HEK293 (cell line): ENCODE results near the gene LAIR2.

ENCODE experiments used
- CTCF ChIA-PET: fragments of 350-600 bp; formaldehyde crosslinking; extraction: SDS; loops from one replicate; lab custom pipeline; 2021; ENCODE audit warnings: antibody characterized with exemption; lab: Yijun Ruan, JAX
- POLR2A ChIA-PET: fragments of 300-600 bp; formaldehyde crosslinking; extraction: SDS; loops from one replicate; lab custom pipeline; 2020; ENCODE audit warnings: antibody characterized with exemption, inconsistent platforms; lab: Yijun Ruan, JAX
- H3K27ac ChIP-seq: fragments of 200-500 bp; sonication (Bioruptor generic); 2 replicates; pipeline ENCODE4 v1.5.1; 2014; ENCODE audit warnings: low read depth, low read length, control low read depth, inconsistent platforms; ENCODE audit errors: extremely low read depth
- H3K36me3 ChIP-seq, 2 experiments: fragments of 200-500 bp in 1 of 2; sonication (Bioruptor generic) in 1 of 2; 1 replicate in 1 of 2; 2 replicates in 1 of 2; pipeline ENCODE4 v1.5.1; 2014 to 2017; ENCODE audit warnings: inconsistent platforms in 2 of 2, low read length in 2 of 2; ENCODE audit not compliant: control insufficient read depth in 2 of 2, insufficient read depth in 1 of 2
- H3K4me1 ChIP-seq: fragments of 200-500 bp; sonication (Bioruptor generic); 2 replicates; pipeline ENCODE4 v1.5.1; 2014; ENCODE audit warnings: mild to moderate bottlenecking, low read length, inconsistent platforms; ENCODE audit not compliant: control insufficient read depth, insufficient read depth
- H3K4me3 ChIP-seq: 2 replicates; pipeline ENCODE4 v1.5.1; 2011; ENCODE audit warnings: low read depth, mild to moderate bottlenecking, control low read depth, low read length, moderate library complexity
- H3K9me3 ChIP-seq: fragments of 200-500 bp; sonication (Bioruptor generic); 2 replicates; pipeline ENCODE4 v1.5.1; 2014; ENCODE audit warnings: low read depth, low read length, inconsistent platforms; ENCODE audit not compliant: control insufficient read depth, insufficient read depth
- GLI2 ChIP-seq: fragments of 450-650 bp; formaldehyde crosslinking; IDR thresholded peaks from 2 replicates; pipeline ENCODE4; 2017; ENCODE audit warnings: missing biosample characterization, missing genetic modification characterization, low read depth, borderline replicate concordance
- GLI4 ChIP-seq: fragments of 450-650 bp; formaldehyde crosslinking; IDR thresholded peaks from 2 replicates; pipeline ENCODE4 v1.5.1; 2016; ENCODE audit warnings: missing biosample characterization, missing genetic modification characterization
- GLIS1 ChIP-seq: fragments of 450-650 bp; formaldehyde crosslinking; IDR thresholded peaks from 2 replicates; pipeline ENCODE4 v1.5.1; 2016; ENCODE audit warnings: missing biosample characterization, missing genetic modification characterization
- HOXD13 ChIP-seq: sonication (generic); formaldehyde crosslinking; IDR thresholded peaks from 2 replicates; pipeline ENCODE4 v1.8.0; 2022; ENCODE audit warnings: missing genetic modification reagents, borderline replicate concordance
- KLF8 ChIP-seq: fragments of 450-650 bp; formaldehyde crosslinking; IDR thresholded peaks from 2 replicates; pipeline ENCODE4 v1.5.1; 2016; ENCODE audit warnings: missing biosample characterization, missing genetic modification characterization
- OSR2 ChIP-seq: fragments of 450-650 bp; formaldehyde crosslinking; IDR thresholded peaks from 2 replicates; pipeline ENCODE4 v1.5.1; 2016; ENCODE audit warnings: missing biosample characterization, missing genetic modification characterization
- RBAK ChIP-seq: fragments of 450-650 bp; formaldehyde crosslinking; IDR thresholded peaks from 2 replicates; pipeline ENCODE4 v1.5.1; 2016; ENCODE audit warnings: missing biosample characterization, missing genetic modification characterization
- WT1 ChIP-seq: fragments of 450-650 bp; formaldehyde crosslinking; IDR thresholded peaks from 2 replicates; pipeline ENCODE4 v1.5.1; 2016; ENCODE audit warnings: missing biosample characterization, missing genetic modification characterization
- ZBTB17 ChIP-seq: fragments of 450-650 bp; formaldehyde crosslinking; IDR thresholded peaks from 2 replicates; pipeline ENCODE4 v1.5.1; 2016; ENCODE audit warnings: missing biosample characterization, missing genetic modification characterization
- ZEB2 ChIP-seq: fragments of 450-650 bp; formaldehyde crosslinking; IDR thresholded peaks from 2 replicates; pipeline ENCODE4 v1.5.1; 2016; ENCODE audit warnings: missing biosample characterization, missing genetic modification characterization
- ZFP37 ChIP-seq: fragments of 450-650 bp; formaldehyde crosslinking; IDR thresholded peaks from 2 replicates; pipeline ENCODE4 v1.5.1; 2016; ENCODE audit warnings: missing biosample characterization, missing genetic modification characterization
- ZNF138 ChIP-seq: fragments of 450-650 bp; formaldehyde crosslinking; IDR thresholded peaks from 2 replicates; pipeline ENCODE4 v1.5.1; 2016; ENCODE audit warnings: missing biosample characterization, missing genetic modification characterization, borderline replicate concordance
- ZNF341 ChIP-seq: fragments of 450-650 bp; formaldehyde crosslinking; IDR thresholded peaks from 2 replicates; pipeline ENCODE4; 2016; ENCODE audit warnings: low read depth, missing biosample characterization, missing genetic modification characterization
- ZNF391 ChIP-seq: fragments of 450-650 bp; formaldehyde crosslinking; IDR thresholded peaks from 2 replicates; pipeline ENCODE4 v1.5.1; 2016; ENCODE audit warnings: low read depth, missing biosample characterization, missing genetic modification characterization, borderline replicate concordance
- ZNF416 ChIP-seq: fragments of 450-650 bp; formaldehyde crosslinking; IDR thresholded peaks from 2 replicates; pipeline ENCODE4 v1.5.1; 2016; ENCODE audit warnings: missing biosample characterization, missing genetic modification characterization
- ZNF423 ChIP-seq: fragments of 450-650 bp; formaldehyde crosslinking; IDR thresholded peaks from 2 replicates; pipeline ENCODE4 v1.5.1; 2016; ENCODE audit warnings: missing biosample characterization, missing genetic modification characterization
- ZNF561 ChIP-seq: fragments of 450-650 bp; IDR thresholded peaks from 2 replicates; pipeline ENCODE4 v1.5.1; 2018; ENCODE audit warnings: missing biosample characterization, missing genetic modification characterization, borderline replicate concordance
- ZNF624 ChIP-seq: fragments of 450-650 bp; formaldehyde crosslinking; IDR thresholded peaks from 2 replicates; pipeline ENCODE4 v1.5.1; 2017; ENCODE audit warnings: missing biosample characterization, missing genetic modification characterization
- ZNF707 ChIP-seq: fragments of 450-650 bp; formaldehyde crosslinking; IDR thresholded peaks from 2 replicates; pipeline ENCODE4 v1.5.1; 2016; ENCODE audit warnings: missing biosample characterization, missing genetic modification characterization
- ZNF776 ChIP-seq: fragments of 450-650 bp; formaldehyde crosslinking; IDR thresholded peaks from 2 replicates; pipeline ENCODE4 v1.5.0; 2017; ENCODE audit warnings: missing biosample characterization, missing genetic modification characterization, borderline replicate concordance
- ZNF785 ChIP-seq: fragments of 450-650 bp; formaldehyde crosslinking; IDR thresholded peaks from 2 replicates; pipeline ENCODE4 v1.5.1; 2016; ENCODE audit warnings: missing biosample characterization, missing genetic modification characterization
- ZNF830 ChIP-seq: fragments of 450-650 bp; IDR thresholded peaks from 2 replicates; pipeline ENCODE4 v1.5.0; 2018; ENCODE audit warnings: missing biosample characterization, missing genetic modification characterization, low read depth, mild to moderate bottlenecking, moderate library complexity
- ZSCAN23 ChIP-seq: fragments of 450-650 bp; formaldehyde crosslinking; IDR thresholded peaks from 2 replicates; pipeline ENCODE4 v1.5.1; 2016; ENCODE audit warnings: missing biosample characterization, missing genetic modification characterization
- TF ChIP-seq, protein P1 (sequence below): fragments of 450-650 bp; formaldehyde crosslinking; IDR thresholded peaks from 2 replicates; pipeline ENCODE4 v1.5.1; 2017; ENCODE audit warnings: missing biosample characterization, missing genetic modification characterization
- TF ChIP-seq, protein P2 (sequence below): fragments of 450-650 bp; formaldehyde crosslinking; IDR thresholded peaks from 2 replicates; pipeline ENCODE4 v1.5.1; 2016; ENCODE audit warnings: missing biosample characterization, missing genetic modification characterization
- TF ChIP-seq, protein P3 (sequence below): fragments of 450-650 bp; formaldehyde crosslinking; IDR thresholded peaks from 2 replicates; pipeline ENCODE4 v1.5.1; 2017; ENCODE audit warnings: missing biosample characterization, missing genetic modification characterization
- TF ChIP-seq, protein P4 (sequence below): fragments of 450-650 bp; formaldehyde crosslinking; IDR thresholded peaks from 2 replicates; pipeline ENCODE4 v1.5.1; 2016; ENCODE audit warnings: missing biosample characterization, missing genetic modification characterization

LAIR2 gene

DNA sequence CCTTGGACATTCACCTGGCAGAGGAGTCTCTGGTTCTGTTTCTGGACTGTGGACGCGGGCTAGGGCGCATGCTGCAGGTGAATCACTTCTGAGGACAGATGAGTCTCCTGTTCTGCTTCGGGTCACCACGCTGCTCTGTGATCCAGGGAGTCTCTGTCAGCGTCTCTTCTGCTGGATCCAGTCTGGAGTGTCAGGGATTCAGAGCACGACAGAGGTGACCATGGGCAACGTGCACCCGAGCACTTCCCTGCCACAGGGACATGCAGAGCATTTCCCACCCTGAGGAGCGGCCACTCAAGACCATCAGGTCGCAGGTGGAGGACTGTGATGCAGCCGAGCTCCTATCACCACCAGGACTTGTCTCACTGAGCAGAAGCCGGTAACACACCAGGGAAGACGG, 46.6 kb downstream of the LAIR2 start (continued):
- no peak for TF ChIP-seq ZSCAN23 (tag by site-specific recombination)
- TF ChIP-seq GLI4 (tag by site-specific recombination): no peak
- TF ChIP-seq GLIS1: no peak

DNA sequence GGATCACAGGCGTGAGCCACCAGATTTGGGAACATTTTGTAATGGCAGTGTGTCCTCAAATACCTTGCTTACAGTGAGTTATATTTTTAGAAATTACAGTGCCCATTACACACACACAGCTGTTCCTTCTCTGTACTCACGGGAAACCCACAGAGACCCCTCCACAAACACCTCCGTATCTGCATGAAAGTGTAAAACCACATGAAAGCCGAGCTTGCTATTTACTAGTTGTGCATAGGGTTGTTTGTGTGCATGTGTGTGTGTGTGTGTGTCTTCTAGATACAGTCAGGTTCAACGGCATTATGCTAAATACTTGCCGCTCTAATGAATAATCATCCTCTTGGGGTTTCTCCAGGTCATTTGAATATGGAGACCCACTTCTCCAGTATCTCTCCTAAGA, 48.7 kb downstream of the LAIR2 start:
- POLR2A ChIA-PET: no interaction called here
- TF ChIP-seq ZNF830 (tag by site-specific recombination): no peak
- TF ChIP-seq ZNF423 (tag by site-specific recombination): no peak
- TF ChIP-seq, protein P1, sequence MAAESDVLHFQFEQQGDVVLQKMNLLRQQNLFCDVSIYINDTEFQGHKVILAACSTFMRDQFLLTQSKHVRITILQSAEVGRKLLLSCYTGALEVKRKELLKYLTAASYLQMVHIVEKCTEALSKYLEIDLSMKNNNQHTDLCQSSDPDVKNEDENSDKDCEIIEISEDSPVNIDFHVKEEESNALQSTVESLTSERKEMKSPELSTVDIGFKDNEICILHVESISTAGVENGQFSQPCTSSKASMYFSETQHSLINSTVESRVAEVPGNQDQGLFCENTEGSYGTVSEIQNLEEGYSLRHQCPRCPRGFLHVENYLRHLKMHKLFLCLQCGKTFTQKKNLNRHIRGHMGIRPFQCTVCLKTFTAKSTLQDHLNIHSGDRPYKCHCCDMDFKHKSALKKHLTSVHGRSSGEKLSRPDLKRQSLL (tag by site-specific recombination): no peak
- no peak for TF ChIP-seq ZNF624 (tag by site-specific recombination)
- no peak for TF ChIP-seq RBAK
- no peak for TF ChIP-seq ZEB2
- TF ChIP-seq, protein P2, sequence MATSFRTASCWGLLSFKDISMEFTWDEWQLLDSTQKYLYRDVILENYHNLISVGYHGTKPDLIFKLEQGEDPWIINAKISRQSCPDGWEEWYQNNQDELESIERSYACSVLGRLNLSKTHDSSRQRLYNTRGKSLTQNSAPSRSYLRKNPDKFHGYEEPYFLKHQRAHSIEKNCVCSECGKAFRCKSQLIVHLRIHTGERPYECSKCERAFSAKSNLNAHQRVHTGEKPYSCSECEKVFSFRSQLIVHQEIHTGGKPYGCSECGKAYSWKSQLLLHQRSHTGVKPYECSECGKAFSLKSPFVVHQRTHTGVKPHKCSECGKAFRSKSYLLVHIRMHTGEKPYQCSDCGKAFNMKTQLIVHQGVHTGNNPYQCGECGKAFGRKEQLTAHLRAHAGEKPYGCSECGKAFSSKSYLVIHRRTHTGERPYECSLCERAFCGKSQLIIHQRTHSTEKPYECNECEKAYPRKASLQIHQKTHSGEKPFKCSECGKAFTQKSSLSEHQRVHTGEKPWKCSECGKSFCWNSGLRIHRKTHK (tag by site-specific recombination): no peak
- TF ChIP-seq ZBTB17 (tag by site-specific recombination): no peak
- Histone ChIP-seq H3K9me3 (no peaks in the 10 kb centered on the region), H3K27ac (no peak overlapping the region), H3K4me3 (no peak overlapping the region), H3K36me3 (no peaks in the 10 kb centered on the region), H3K4me1 (no peaks in the 10 kb centered on the region)
- CTCF ChIA-PET: interaction anchor here (0.5 kb wide), 1 partner anchor 81 kb away, joined by 3 read pairs; no protein-coding TSS in a partner anchor

DNA sequence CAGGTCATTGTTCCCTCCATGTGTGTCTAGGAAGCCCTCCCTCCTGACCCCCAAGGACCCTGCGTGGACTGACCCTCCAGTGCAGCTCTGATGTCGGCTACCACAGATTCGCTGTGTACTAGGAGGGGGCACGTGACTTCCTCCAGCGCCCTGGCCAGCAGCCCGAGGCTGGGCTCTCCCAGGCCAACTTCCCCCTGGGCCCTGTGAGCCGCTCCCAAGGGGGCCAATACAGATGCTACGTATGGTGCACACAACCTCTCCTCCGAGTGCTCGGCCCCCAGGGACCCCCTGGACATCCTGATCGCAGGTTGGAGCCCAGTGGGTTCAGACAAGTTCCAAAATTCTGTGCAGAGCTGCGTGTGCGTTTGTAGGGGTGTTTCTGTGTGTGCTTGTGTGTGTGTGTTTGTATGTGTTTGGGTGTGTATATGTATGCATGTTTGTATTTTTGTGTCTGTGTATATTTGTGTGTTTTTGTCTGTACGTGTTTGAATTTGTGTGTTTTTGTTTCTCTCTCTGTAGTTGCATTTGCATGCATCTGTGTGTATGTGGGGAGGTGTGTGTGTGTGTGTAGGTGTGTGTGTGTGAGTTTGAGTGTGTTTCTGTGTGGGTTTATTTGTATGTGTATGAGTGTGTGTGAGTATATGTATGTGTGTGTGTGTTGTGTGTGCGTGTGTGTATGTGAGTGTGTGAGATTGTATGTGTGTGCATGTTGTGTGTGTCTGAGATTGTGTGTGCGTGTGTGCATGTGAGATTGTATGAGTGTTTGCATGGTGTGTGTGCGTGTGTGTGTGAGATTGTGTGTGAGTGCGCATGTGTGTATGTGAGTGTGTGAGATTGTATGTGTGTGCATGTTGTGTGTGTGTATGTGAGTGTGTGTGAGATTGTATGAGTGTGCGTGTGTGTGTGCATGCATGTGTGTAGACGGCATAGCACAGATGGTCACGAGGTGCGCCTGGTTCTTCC, 49.6 kb downstream of the LAIR2 start:
- H3K4me1 ChIP-seq: no peaks in the 10 kb centered on the region
- no peak overlapping the region for H3K4me3 ChIP-seq
- no peaks in the 10 kb centered on the region for H3K9me3 ChIP-seq
- 0 out of 2 replicates have a peak, but pooled peaks have one; percentile 59 for TF ChIP-seq ZNF785 (tag by site-specific recombination)
- peak; percentile 50; the same call in 1 of the 2 replicates for TF ChIP-seq HOXD13
- TF ChIP-seq, protein P3, sequence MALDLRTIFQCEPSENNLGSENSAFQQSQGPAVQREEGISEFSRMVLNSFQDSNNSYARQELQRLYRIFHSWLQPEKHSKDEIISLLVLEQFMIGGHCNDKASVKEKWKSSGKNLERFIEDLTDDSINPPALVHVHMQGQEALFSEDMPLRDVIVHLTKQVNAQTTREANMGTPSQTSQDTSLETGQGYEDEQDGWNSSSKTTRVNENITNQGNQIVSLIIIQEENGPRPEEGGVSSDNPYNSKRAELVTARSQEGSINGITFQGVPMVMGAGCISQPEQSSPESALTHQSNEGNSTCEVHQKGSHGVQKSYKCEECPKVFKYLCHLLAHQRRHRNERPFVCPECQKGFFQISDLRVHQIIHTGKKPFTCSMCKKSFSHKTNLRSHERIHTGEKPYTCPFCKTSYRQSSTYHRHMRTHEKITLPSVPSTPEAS: peak; percentile 75
- no peak for TF ChIP-seq OSR2 (tag by site-specific recombination)
- ChIA-PET POLR2A (no interaction called here), CTCF (no interaction called here)
- no peak overlapping the region for H3K27ac ChIP-seq
- H3K36me3 ChIP-seq: no peaks in the 10 kb centered on the region

DNA sequence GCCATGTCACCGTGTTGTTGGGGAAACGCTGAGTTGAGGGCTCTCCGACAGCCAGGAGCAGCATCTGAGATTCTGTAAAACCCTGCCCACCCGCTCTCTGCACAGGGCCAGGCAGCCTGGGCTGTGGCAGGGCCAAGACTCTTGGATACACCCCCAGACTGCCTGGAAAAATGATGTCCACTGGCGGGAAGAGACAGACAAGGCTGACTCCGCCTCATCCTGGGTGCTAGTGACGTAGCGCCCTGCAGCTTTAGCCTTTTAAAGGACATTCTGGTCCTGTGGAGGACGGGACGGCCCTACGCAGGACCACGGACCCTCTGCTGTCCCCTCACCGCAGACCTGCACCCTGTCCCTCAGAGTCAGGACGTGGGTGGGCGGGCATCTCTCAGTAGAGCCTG, 50.3 kb downstream of the LAIR2 start:
- Histone ChIP-seq H3K27ac (no peak overlapping the region), H3K36me3 (no peaks in the 10 kb centered on the region), H3K4me3 (no peak overlapping the region), H3K9me3 (no peaks in the 10 kb centered on the region), H3K4me1 (no peaks in the 10 kb centered on the region)
- ChIA-PET CTCF (no interaction called here), POLR2A (no interaction called here)
- TF ChIP-seq ZNF776 (tag by site-specific recombination): no peak
- TF ChIP-seq OSR2 (tag by site-specific recombination): no peak
- TF ChIP-seq ZNF707: no peak
- no peak for TF ChIP-seq GLI2 (tag by site-specific recombination)
- TF ChIP-seq ZNF416: no peak
- TF ChIP-seq ZNF138 (tag by site-specific recombination): no peak
- TF ChIP-seq WT1 (tag by site-specific recombination): no peak
- TF ChIP-seq, protein P4, sequence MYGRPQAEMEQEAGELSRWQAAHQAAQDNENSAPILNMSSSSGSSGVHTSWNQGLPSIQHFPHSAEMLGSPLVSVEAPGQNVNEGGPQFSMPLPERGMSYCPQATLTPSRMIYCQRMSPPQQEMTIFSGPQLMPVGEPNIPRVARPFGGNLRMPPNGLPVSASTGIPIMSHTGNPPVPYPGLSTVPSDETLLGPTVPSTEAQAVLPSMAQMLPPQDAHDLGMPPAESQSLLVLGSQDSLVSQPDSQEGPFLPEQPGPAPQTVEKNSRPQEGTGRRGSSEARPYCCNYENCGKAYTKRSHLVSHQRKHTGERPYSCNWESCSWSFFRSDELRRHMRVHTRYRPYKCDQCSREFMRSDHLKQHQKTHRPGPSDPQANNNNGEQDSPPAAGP (tag by site-specific recombination): no peak
- no peak for TF ChIP-seq ZNF561 (tag by site-specific recombination)
- no peak for TF ChIP-seq ZNF341
- TF ChIP-seq ZFP37: no peak
- no peak for TF ChIP-seq KLF8
- no peak for TF ChIP-seq ZNF391 (tag by site-specific recombination)
